Smooth muscle cell (in vitro differentiated cells): Measurements from ENCODE around the gene TIMM29. TPM values are rescaled to one million over a fixed set of nuclear protein-coding genes. Genes with fewer than 3 reads are reported as not detected.
A peak's percentile ranks its signal among the peaks of the same experiment; 100 is the strongest.

Experiments
- DNase-seq: peaks from one replicate; lab custom pipeline; 2025; ENCODE audit not compliant: unreplicated experiment; lab: John Stamatoyannopoulos, UW
- H2AFZ ChIP-seq: fragments of 200-600 bp; sonication (generic); 2 replicates; pipeline ENCODE4 v1.6.0; 2016; ENCODE audit warnings: antibody characterized with exemption, low read depth, mild to moderate bottlenecking
- H3F3A ChIP-seq: fragments of 200-600 bp; sonication (generic); 2 replicates; pipeline ENCODE4 v1.6.0; 2017; ENCODE audit warnings: antibody characterized with exemption, low read depth
- H3K27ac ChIP-seq: fragments of 200-600 bp; sonication (generic); 2 replicates; pipeline ENCODE4 v1.5.1; 2016; ENCODE audit warnings: low read depth, mild to moderate bottlenecking
- H3K27me3 ChIP-seq: fragments of 200-600 bp; sonication (generic); 2 replicates; pipeline ENCODE4 v1.6.1; 2016; ENCODE audit warnings: low read depth, mild to moderate bottlenecking
- H3K36me3 ChIP-seq: fragments of 200-600 bp; sonication (generic); 2 replicates; pipeline ENCODE4 v1.5.1; 2016; ENCODE audit warnings: low read depth
- H3K4me1 ChIP-seq: fragments of 200-600 bp; sonication (generic); 2 replicates; pipeline ENCODE4 v1.5.1; 2016; ENCODE audit warnings: low read depth
- H3K4me2 ChIP-seq: fragments of 200-600 bp; sonication (generic); 2 replicates; pipeline ENCODE4 v1.6.0; 2016; ENCODE audit warnings: mild to moderate bottlenecking
- H3K4me3 ChIP-seq: fragments of 200-600 bp; sonication (generic); 2 replicates; pipeline ENCODE4 v1.5.1; 2016; ENCODE audit warnings: mild to moderate bottlenecking
- H3K79me2 ChIP-seq: fragments of 200-600 bp; sonication (generic); 2 replicates; pipeline ENCODE4 v1.6.0; 2016; ENCODE audit warnings: low read depth, mild to moderate bottlenecking
- H3K9ac ChIP-seq: fragments of 200-600 bp; sonication (generic); 2 replicates; pipeline ENCODE4 v1.6.0; 2016; ENCODE audit warnings: low read depth
- H3K9me3 ChIP-seq: fragments of 200-600 bp; sonication (generic); replicated peaks from 2 replicates; pipeline ENCODE4 v1.5.1; 2016; ENCODE audit warnings: low read depth
- H4K20me1 ChIP-seq: fragments of 200-600 bp; sonication (generic); 2 replicates; pipeline ENCODE4 v1.6.0; 2016; ENCODE audit warnings: low read depth
- whole genome bisulfite sequencing: methylation state at CpG from one replicate; pipeline ENCODE4 v1.1.7; 2016; ENCODE audit warnings: low lambda C conversion rate; 5-methylcytosine and 5-hydroxymethylcytosine counted together
- polyA plus RNA-seq: library from polyadenylated mRNA; unstranded; fragments of >200 nt; fragmentation: Nextera tagmentation; extraction: Ambion mirVana; gene quantifications from 2 replicates; pipeline ENCODE4 v1.2.1, GENCODE V29; 2016
- total RNA-seq: library from RNA; depleted of rRNA; stranded (reverse); fragments of >200 nt; gene quantifications from 2 replicates; pipeline ENCODE4 v1.2.3, GENCODE V29; 2014
- TF ChIP-seq, protein P1 (sequence below): fragments of 200-600 bp; sonication (generic); IDR thresholded peaks from 2 replicates; pipeline ENCODE4 v1.5.1; 2017; ENCODE audit warnings: borderline replicate concordance, mild to moderate bottlenecking, antibody characterized with exemption; ENCODE audit not compliant: insufficient read depth, poor library complexity, severe bottlenecking

TIMM29 gene
- total and polyA plus RNA-seq, 2 experiments from 2014 or later: 14.9 to 16.8 TPM

DNA sequence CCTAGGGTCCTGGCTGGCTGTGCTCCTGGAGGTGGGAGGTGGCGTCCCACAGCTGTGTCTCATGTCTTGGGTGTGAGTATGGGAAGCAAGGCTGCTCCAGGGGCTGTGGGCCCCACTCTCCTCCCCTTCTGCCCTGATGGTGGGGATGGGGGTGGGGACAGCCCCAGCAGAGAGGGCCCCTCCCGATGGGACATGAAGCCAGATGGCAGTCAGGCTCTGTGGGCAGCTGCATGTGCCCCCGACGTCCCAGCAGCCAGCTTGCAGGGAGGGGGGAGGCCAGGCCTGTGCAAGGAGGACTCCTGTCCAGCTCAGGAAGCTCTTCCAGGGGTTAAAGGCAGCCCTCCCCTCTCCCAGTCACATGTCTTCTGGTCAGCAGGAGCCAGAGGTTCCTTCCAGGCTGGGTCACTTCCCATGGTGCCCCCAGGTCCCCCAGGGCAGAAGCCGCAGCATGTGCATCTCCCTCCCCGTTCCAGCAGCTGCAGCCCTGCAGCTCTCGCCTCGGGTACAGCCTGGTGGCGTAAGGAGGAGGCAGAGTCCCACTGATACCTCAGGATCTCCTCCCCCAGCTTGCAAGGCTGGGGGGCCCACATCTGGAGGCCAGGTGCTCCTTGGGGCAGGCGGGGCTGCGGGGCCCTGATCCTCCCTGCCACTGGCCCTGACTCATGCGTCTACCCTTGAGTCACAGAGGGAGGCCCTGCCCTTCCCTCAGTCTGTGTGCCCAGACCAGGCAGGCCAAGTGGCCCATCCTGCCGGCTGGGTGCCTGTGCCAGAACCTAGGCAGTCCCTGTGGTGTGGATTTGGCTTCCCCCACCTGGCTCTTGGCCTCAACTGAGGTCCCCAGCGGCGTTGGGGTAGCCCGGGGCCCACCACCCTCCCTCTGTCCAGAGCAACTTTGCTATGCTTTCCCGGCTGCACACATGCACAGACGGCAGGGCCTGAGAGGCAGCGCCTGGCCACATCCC is 13.2 kb upstream of the TIMM29 start:
- Histone ChIP-seq H3K4me1 (no peaks in the 10 kb centered on the region), H3K4me3 (no peak overlapping the region), H3K9me3 (no peaks in the 10 kb centered on the region), H4K20me1 (peaks cover 4% of the 10 kb centered on the region), H2AFZ (no peak overlapping the region), H3K27me3 (no peaks in the 10 kb centered on the region), H3K79me2 (no peaks in the 10 kb centered on the region), H3K4me2 (peak overlapping the region; percentile 48), H3F3A (no peaks in the 10 kb centered on the region), H3K9ac (no peak overlapping the region), H3K36me3 (no peaks in the 10 kb centered on the region), H3K27ac (peak overlapping the region; percentile 60)
- no peak for DNase-seq
- 74% methylated on average over 17 of the region's 19 CpGs for WGBS
- TF ChIP-seq, protein P1, sequence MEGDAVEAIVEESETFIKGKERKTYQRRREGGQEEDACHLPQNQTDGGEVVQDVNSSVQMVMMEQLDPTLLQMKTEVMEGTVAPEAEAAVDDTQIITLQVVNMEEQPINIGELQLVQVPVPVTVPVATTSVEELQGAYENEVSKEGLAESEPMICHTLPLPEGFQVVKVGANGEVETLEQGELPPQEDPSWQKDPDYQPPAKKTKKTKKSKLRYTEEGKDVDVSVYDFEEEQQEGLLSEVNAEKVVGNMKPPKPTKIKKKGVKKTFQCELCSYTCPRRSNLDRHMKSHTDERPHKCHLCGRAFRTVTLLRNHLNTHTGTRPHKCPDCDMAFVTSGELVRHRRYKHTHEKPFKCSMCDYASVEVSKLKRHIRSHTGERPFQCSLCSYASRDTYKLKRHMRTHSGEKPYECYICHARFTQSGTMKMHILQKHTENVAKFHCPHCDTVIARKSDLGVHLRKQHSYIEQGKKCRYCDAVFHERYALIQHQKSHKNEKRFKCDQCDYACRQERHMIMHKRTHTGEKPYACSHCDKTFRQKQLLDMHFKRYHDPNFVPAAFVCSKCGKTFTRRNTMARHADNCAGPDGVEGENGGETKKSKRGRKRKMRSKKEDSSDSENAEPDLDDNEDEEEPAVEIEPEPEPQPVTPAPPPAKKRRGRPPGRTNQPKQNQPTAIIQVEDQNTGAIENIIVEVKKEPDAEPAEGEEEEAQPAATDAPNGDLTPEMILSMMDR: no peak

DNA sequence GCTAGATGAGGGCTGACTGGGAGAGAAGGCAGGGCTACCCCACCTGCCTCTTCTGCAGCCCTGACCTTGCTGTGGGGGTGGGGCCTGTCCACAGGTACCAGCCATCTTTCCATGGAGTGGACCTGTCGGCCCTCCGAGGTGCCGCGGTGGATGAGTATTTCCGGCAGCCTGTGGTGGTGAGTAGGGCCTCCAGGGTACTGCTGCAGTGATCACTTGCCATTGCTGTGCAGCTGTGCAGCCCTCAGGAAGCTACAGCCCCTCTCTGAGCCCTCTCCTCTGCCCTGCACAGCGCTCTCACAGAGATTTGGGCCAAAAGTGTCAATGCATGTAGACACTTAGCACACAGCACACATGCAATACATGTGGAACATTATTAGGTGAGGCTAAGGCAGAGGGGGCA is 12.0 kb upstream of the TIMM29 start:
- Histone ChIP-seq H3K36me3 (no peaks in the 10 kb centered on the region), H3K27ac (no peak overlapping the region), H3K79me2 (no peaks in the 10 kb centered on the region), H2AFZ (no peak overlapping the region), H3K9me3 (no peaks in the 10 kb centered on the region), H4K20me1 (peaks cover 4% of the 10 kb centered on the region), H3K9ac (no peak overlapping the region), H3F3A (no peaks in the 10 kb centered on the region), H3K4me2 (no peak overlapping the region), H3K27me3 (no peaks in the 10 kb centered on the region), H3K4me1 (no peaks in the 10 kb centered on the region), H3K4me3 (no peak overlapping the region)
- WGBS: 99% methylated on average over 6 of the region's 6 CpGs
- TF ChIP-seq, protein P1: no peak
- DNase-seq: no peak

DNA sequence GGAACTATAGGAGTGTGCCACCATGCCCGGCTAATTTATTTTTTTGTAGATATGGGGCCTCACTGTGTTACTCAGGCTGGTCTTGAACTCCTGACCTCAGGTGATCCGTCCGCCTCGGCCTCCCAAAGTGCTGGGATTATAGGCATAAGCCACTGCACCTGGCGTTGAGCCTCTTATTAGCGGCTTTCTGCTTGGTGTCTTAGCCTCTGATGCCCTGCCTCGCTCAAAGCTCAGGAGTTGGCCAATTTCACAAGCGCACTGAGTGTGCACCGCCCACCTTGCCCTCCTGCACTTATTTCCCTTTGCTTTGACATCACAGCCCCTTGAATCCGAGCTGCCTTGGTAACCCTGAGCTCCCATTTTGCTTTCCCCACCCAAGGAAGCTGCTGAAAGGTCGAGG is 10.3 kb upstream of the TIMM29 start:
- Histone ChIP-seq H3K4me2 (no peak overlapping the region), H3K9ac (no peak overlapping the region), H3K4me3 (no peak overlapping the region), H3F3A (no peaks in the 10 kb centered on the region), H3K9me3 (no peaks in the 10 kb centered on the region), H3K27ac (no peak overlapping the region), H3K79me2 (no peaks in the 10 kb centered on the region), H2AFZ (no peak overlapping the region), H3K27me3 (no peaks in the 10 kb centered on the region), H3K4me1 (no peaks in the 10 kb centered on the region), H3K36me3 (no peaks in the 10 kb centered on the region), H4K20me1 (peaks cover 14% of the 10 kb centered on the region)
- TF ChIP-seq, protein P1: no peak
- 96% methylated on average over 11 of the region's 11 CpGs for WGBS
- DNase-seq: no peak
